ENCODE measurements around the gene DSTYK. TPM values are rescaled to one million over a fixed set of nuclear protein-coding genes. Genes with fewer than 3 reads are reported as not detected.

DSTYK gene
- total RNA-seq, 2 experiments from 2014 or later, result 13.9 to 15.3 TPM

GRCh38 chr1:205204552-205204951 lies 7.0 kb downstream of the DSTYK start:
- Histone ChIP-seq H3K4me3 (ENCODE audit: low read length) (no peak overlapping the region), H3K4me1 (ENCODE audit: insufficient read depth, low read length) (peaks cover 23% of the 10 kb centered on the region), H3K27ac (ENCODE audit: low read depth in 1 of 2, low read length in 2 of 2) (no peak overlapping the region), H3K27me3 (ENCODE audit: control insufficient read depth in 1 of 2, insufficient read depth in 2 of 2, low read length in 2 of 2) (no peaks in the 10 kb centered on the region), H3K9me3 (ENCODE audit: control insufficient read depth in 1 of 2, insufficient read depth in 1 of 2, low read length in 2 of 2) (no peaks in the 10 kb centered on the region), H3K36me3 (ENCODE audit: insufficient read depth, low read length) (no peaks in the 10 kb centered on the region)
- TF ChIP-seq CTCF (IDR thresholded peaks at IDR 0.05), result no peak
- no peak overlapping the region for H3K27ac Mint-ChIP-seq
- no peaks in the 10 kb centered on the region for H3K27me3 Mint-ChIP-seq
- H3K4me3 Mint-ChIP-seq, result no peak overlapping the region
- H3K9me3 Mint-ChIP-seq, result no peaks in the 10 kb centered on the region
- intact Hi-C loops (cut with DNase I, micrococcal nuclease), result no loop called here
- H3K36me3 Mint-ChIP-seq (ENCODE audit: low read depth), result peaks cover 4% of the 10 kb centered on the region
- CTCF ChIA-PET, result no interaction called here
- no peak for ATAC-seq (ENCODE audit: poor library complexity)
- peaks cover 69% of the 10 kb centered on the region for H3K4me1 Mint-ChIP-seq (ENCODE audit: low read depth)
- POLR2A ChIA-PET, result no interaction called here
- no peak for DNase-seq

GRCh38 chr1:205199931-205200299 lies 11.6 kb downstream of the DSTYK start:
- ChIA-PET POLR2A (interaction anchor here (1.0 to 1.2 kb wide), 3 partner anchors 10 to 79 kb away, joined by 3 to 4 read pairs (median 4); partner anchors contain the start of genes DSTYK and RBBP5), CTCF (interaction anchor here (1.1 to 1.7 kb wide), 4 partner anchors 11 to 59 kb away, joined by 3 to 4 read pairs (median 3); no protein-coding TSS in a partner anchor)
- H3K4me1 ChIP-seq (ENCODE audit: insufficient read depth, low read length), result peaks cover 24% of the 10 kb centered on the region
- H3K27ac Mint-ChIP-seq, result peak overlapping the region; percentile 1
- peaks cover 16% of the 10 kb centered on the region for H3K36me3 Mint-ChIP-seq (ENCODE audit: low read depth)
- no peaks in the 10 kb centered on the region for H3K27me3 Mint-ChIP-seq
- ATAC-seq (ENCODE audit: poor library complexity), result no peak
- H3K9me3 ChIP-seq (ENCODE audit: control insufficient read depth in 1 of 2, insufficient read depth in 1 of 2, low read length in 2 of 2), result peaks cover 0 to under 1% of the 10 kb centered on the region in 2 experiments
- no peak for DNase-seq
- no peaks in the 10 kb centered on the region for H3K9me3 Mint-ChIP-seq
- no peaks in the 10 kb centered on the region for H3K27me3 ChIP-seq (ENCODE audit: control insufficient read depth in 1 of 2, insufficient read depth in 2 of 2, low read length in 2 of 2)
- peaks cover 69% of the 10 kb centered on the region for H3K4me1 Mint-ChIP-seq (ENCODE audit: low read depth)
- intact Hi-C loops (cut with DNase I, micrococcal nuclease), result no loop called here
- no peak overlapping the region for H3K4me3 ChIP-seq (ENCODE audit: low read length)
- no peak for TF ChIP-seq CTCF (IDR thresholded peaks at IDR 0.05)
- peak overlapping the region; percentile 54 for H3K4me3 Mint-ChIP-seq
- H3K36me3 ChIP-seq (ENCODE audit: insufficient read depth, low read length), result peaks cover 5% of the 10 kb centered on the region
- H3K27ac ChIP-seq (ENCODE audit: low read depth in 1 of 2, low read length in 2 of 2), result no peak overlapping the region

- H3K27ac ChIP-seq (ENCODE audit: low read depth in 1 of 2, low read length in 2 of 2), result no peak overlapping the region
- ChIA-PET CTCF (interaction anchor here (1.0 to 1.7 kb wide), 5 partner anchors 11 to 286 kb away, joined by 3 to 4 read pairs (median 3); no protein-coding TSS in a partner anchor), POLR2A (interaction anchor here (1.0 to 1.2 kb wide), 4 partner anchors 11 to 78 kb away, joined by 3 to 4 read pairs (median 4); partner anchors contain the start of genes DSTYK and RBBP5)
- TF ChIP-seq CTCF (IDR thresholded peaks at IDR 0.05), result no peak
- Mint-ChIP-seq H3K27me3 (no peaks in the 10 kb centered on the region), H3K9me3 (no peaks in the 10 kb centered on the region), H3K4me1 (ENCODE audit: low read depth) (peaks cover 63% of the 10 kb centered on the region), H3K27ac (peak overlapping the region; percentile 1), H3K4me3 (peak overlapping the region; percentile 54), H3K36me3 (ENCODE audit: low read depth) (peaks cover 16% of the 10 kb centered on the region)
- peak; percentile 39 for ATAC-seq (ENCODE audit: poor library complexity)
- DNase-seq, result peak in 1 of 14 experiments; percentile 9
- H3K4me3 ChIP-seq (ENCODE audit: low read length), result no peak overlapping the region
- H3K36me3 ChIP-seq (ENCODE audit: insufficient read depth, low read length), result peaks cover 5% of the 10 kb centered on the region
- H3K27me3 ChIP-seq (ENCODE audit: control insufficient read depth in 1 of 2, insufficient read depth in 2 of 2, low read length in 2 of 2), result no peaks in the 10 kb centered on the region
- H3K9me3 ChIP-seq (ENCODE audit: control insufficient read depth in 1 of 2, insufficient read depth in 1 of 2, low read length in 2 of 2), result peaks cover 0 to 5% of the 10 kb centered on the region in 2 experiments
- intact Hi-C loops (cut with DNase I, micrococcal nuclease), result no loop called here
- H3K4me1 ChIP-seq (ENCODE audit: insufficient read depth, low read length), result peaks cover 24% of the 10 kb centered on the region
Measured at GRCh38 chr1:205199090-205199930, 12.2 kb downstream of the DSTYK start.

Measured in CD4-positive, alpha-beta T cell (primary cell).